Nucleus accumbens (tissue), 56 donors: Measurements from ENCODE around the gene FHL2.
A peak's percentile ranks its signal among the peaks of the same experiment; 100 is the strongest.

Source experiments
- DNase-seq, 56 donors: peaks; one replicate each; lab custom pipeline; 2025; lab: John Stamatoyannopoulos, UW

FHL2 gene

DNA sequence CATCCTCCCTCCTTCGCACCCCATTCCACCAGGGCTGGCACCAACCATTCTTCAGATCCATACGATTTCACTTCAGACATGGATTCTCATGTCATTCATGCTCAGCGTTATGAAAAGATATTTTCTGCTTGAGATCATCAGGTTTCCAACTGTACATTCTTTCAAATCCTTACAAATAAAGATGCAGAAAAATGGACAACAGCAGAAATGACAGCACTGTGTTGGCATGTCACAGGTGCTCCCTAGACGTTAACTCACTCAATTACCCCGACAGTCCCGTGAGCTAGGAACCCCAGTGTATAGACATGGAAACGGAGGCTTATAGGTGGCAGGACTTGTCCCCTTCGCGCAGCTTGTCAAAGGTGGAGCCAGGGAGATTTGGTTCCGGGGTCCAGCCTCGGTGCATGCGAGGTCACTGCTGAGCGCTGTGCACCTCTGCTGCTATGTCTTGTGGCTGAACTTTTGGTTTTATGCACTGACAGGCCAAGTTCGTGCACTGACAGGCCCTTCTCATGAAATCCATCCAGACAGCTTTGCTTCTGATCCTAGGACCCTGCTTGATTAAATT is 17.7 kb downstream of the FHL2 start:
- no peak for DNase-seq

DNA sequence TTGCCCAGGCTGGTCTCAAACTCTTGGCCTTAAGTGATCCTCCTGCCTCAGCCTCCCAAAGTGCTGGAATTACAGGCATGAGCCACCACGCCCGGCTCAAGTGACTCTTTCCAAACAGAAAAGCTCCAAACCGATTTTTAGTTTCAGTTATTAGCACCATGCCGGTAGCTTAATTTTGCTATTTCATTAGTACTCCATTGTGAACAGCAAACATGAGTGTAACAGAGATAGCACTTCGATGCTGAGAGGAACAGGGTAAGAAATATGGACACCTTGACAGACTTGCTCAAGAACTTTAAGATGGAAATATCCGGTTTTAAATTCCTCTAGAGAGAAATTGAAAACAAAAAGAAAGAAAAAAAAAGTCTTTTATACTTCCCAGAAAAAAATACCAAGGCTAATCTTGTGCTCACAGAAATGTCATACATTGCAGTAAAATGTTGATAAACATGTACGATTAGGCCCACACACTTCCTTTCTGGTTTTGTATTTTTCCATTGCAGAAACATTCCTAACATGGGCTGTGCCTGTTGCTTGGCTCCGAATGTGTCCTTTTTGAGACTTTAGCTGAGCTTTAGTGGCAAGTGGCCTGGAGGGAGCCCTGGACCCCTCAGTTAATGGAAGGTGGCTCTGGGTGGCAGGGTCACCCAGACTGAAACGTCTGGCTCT is 18.3 kb downstream of the FHL2 start:
- DNase-seq = no peak

DNA sequence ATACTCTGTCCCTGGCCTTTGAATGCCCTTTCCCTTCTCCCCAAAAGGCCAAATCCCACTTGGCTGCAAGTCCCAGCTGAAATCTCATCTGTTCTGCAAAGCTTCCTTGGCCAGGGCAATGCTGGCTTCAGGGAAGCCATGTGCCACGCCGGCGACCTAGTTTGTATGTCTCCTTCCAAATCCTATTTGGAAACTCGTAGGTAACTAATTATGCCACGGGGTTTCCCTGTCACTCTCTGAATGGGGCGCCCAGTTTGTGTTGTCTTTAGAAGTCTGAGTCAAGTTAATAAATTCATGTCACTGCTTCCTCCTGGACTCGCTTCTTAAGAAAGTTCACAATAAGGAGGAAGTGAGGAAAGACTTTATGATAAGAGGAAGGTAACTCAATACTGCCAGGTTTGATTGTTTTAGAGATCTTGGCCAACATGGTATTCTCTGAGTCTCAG is 19.1 kb downstream of the FHL2 start:
- DNase-seq = no peak

DNA sequence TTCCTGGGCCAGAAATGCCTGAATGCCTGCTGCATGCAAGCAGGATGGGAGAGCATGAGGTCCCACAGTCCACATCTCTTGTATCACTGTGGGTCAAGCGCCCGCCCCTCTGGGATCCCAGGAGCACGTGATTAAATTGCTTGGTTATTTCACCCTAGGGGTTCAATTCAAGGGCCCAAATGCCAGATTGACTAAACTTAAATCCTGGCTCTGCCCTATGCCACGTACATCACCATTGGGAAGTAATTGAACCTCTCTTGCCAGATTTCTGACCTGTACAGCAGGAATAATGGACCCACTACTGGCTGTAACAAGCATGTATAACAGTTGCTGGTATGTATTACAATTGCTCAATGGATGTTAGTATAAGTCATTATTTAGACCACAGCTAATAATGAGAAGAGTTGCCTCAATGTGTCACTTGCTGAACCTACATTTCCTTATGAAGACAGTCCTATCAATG is 19.9 kb downstream of the FHL2 start:
- DNase-seq = no peak

DNA sequence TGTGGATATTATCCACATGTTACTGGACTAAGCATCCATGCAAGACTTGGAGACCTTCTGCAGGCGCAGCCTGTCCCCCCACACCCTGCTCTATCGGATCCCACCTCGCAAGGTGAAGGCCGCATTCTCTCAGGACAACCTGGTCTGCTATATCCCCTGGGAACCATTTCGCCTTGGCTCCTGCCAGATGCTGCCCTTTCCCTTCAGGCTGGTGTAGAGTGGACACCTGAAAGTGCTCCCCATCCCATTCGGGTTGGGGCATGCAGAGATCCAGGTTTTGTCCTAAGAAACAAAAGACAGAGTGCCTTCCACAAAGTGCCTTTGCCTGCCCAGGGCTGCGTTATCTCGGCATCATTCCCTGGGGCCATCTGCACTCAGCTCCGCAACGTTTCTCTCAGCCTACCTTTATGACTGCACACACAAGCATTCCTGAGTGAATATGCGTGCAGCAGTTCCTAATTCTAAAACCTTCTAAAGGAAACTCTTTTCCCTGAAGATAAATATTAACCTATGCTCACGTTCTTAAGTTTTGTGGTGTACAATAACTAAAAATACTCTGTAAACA is 20.5 kb downstream of the FHL2 start:
- no peak for DNase-seq

DNA sequence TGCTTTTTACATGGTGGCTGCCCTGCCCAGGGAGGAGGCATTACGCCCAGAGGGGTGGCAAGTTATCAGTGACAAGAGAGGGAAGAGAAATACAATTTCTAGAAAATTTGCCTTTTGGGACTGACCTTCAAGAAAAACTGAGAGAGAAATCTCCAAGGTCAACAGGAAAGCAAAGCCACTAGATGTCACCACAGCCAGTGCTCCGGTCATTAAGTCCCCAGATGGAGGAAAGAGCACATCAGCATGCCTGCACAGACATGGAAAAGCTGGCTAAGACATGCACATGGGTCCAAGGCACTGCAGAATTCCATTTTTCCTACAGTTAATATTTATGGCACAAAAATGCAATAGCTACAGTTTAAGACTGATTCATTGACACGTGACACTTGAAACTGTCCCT is 21.0 kb downstream of the FHL2 start:
- no peak for DNase-seq

DNA sequence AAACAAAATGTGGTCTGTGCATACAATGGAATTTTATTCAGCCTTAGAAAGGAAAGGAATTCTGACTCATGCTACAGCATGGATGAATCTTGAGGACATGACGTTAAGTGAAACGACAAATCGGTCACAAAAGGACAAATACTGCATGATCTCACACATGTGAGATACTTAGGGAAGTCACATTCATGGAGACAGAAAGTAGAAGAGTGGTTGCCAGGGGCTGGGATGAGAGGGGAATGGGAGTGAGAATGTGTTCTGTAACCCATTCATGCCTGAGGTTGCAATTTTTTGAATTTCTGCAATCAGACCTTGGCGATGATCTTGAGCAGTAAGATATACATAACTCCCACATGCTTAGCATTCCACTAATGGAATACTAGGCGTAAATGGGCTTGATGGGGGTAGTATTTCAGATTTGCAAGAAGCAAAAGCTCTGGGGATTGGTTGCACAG is 22.0 kb downstream of the FHL2 start:
- no peak for DNase-seq

DNA sequence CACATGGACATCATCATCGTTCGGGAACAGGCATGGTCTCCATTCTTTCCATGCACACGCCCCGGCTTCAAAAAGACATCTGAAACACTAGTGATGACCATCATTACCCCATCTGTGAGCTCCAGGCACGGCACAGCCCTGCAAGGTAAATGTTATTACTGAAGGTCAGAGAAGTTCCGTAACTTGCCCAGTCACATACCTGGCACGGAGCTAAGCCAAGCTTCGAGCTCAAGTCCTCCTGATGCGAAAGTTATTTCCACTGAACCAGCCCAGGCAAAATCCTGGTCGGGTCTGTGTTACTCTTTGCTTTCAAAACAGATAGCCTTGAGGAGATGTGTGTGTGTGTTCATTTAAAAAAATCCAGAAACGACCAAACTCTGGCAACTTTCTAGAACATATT is 22.8 kb downstream of the FHL2 start:
- DNase-seq = no peak

DNA sequence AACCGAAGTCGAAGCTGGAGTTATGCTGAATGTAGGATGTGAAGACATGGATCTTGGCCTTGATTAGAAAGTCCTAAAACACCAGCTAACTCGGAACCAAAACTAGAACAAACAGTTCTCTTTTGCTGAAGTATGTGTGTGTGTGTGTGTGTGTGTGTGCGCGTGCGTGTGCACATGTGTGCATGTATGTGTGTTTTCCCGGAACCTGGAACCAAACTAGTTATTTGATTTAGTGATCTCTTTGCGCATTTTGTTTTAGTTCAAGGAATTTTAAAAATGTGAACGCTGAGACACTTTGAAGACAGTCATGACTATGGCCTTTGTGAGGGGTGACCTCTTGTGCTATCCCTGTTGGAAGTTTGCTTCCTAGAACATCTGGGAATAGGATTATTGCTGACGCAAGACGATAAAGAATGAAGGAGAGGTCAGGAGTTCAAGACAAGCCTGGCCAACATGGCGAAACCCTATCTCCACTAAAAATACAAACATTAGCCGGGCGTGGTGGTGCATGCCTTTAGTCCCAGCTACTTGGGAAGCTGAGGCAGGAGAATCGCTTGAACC is 23.8 kb downstream of the FHL2 start:
- DNase-seq = no peak

DNA sequence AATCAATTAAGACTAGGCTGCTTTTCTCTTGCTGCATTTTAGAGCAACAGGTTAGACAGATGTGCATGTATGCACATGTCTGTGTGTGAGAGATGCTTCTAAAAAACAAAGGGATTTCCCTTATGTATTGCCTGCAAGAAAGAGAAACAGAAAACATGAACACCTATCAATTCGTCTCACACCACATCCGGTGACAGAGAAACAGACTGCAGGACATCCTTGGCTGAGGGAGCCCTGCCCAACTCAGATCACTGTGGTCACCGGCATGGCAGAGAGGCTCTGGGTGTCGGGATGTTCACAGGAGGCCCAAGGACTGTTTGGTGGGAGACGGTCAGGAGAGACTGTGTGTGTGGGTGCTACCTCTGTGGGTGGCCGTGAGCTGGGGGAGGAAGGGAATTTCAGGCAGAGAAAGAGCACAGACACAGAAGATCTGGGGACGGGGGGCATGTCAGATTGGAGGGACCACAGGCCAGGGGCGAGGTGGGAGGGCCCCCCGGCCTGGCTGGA is 24.9 kb downstream of the FHL2 start:
- DNase-seq = no peak

DNA sequence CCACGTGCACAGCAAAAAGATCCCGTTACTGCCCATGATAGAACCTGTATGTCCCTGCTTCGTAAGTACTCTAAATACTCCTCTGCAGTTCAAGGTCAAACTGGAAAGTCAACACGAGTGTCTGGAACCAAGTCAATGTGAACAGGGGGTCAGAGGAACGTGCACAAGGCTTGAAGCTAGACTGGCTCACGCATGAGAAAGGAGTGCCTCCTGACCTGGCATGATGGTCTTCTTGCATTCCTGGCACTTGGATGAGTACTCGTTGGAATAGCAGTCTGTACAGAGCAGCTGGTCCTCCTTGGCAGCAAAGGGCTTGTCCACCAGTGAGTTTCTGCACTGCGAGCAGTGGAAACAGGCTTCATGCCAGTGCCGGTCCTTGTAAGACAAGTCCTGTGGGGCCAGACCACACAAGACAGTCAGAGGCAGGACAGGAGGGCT is 25.5 kb downstream of the FHL2 start:
- DNase-seq = peak in 14 of 56 donors; percentile 3 to 35 (median 16)

DNA sequence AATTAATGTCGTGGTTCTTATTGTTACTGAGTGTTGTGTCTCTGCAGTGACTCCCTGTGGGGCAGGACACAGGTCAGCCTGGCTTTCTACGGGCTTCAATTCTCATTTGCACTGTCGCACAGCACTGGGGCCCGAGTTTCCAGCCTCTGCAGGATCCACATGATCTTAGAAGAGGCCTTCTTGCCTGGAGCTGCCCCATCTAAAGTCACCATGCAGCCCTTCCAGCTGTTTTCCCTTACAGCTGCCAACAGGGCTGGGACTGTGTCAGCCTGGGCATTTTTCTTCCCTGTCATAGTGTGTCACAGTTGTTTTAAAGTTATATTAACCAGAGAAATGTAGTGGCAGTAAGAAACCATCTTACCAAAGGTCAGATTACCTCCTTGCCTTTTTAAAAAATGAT is 27.0 kb downstream of the FHL2 start:
- no peak for DNase-seq

DNA sequence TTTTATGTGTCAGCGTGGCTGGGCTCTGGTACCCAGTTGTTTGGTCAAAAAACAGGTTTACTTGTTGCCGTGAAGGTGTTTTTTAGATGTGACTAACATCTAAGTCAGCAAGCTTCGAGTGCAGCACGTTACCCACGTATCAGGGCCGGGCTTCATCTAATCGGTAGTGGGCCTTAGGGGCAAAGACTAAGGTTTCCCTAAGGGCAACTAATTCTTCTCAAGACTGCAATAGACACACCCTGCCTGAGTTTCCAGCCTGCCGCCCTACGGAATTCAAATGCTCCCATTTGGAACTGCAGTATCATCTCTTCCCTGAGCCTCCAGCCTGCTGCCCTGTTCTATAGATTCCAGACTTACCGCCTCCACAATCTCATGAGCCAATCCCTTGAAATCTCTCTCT is 27.7 kb downstream of the FHL2 start:
- no peak for DNase-seq

DNA sequence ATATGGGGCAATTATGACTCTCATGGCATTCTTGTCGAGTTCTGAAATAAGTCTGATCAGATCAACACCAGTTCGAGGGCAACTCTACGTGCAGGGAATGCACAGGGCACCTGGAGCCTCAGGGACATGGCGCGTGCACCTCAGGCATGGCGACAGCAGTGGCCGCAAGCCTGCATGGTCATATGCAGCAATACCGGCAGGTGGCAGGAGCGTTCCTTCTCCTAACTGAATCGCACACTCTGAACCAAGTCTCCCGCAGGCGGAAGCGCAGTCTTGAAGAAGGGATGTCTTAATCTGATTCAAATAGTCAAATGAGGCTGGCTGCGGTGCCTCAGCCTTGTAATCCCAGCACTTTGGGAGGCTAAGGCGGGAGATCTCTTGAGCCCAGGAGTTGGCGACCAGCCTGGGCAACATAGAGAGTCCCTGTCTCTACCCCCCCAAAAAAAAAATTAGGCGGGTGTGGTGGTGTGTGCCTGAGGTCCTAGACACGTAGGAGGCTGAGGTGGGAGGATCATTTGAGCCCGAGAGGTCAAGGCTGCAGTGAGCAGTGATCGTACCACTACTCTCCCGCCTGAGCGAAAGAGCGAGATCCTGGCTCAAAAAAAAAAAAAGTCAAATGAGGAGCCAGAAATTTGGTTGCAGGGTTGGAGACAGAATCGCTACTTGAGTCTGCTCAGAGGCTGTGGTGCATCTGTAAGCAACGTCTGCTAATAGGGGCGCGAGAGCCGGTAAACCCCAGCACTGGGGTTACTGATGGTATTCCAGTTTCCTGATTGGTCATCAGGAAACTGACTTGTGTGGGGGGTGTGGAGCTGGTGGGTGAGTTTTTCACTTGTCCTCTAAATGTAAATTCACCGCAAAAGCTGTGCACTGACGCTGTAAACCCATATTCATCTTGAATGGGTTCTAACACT is 28.8 kb downstream of the FHL2 start:
- DNase-seq = peak in 53 of 56 donors; percentile 19 to 92 (median 61)

DNA sequence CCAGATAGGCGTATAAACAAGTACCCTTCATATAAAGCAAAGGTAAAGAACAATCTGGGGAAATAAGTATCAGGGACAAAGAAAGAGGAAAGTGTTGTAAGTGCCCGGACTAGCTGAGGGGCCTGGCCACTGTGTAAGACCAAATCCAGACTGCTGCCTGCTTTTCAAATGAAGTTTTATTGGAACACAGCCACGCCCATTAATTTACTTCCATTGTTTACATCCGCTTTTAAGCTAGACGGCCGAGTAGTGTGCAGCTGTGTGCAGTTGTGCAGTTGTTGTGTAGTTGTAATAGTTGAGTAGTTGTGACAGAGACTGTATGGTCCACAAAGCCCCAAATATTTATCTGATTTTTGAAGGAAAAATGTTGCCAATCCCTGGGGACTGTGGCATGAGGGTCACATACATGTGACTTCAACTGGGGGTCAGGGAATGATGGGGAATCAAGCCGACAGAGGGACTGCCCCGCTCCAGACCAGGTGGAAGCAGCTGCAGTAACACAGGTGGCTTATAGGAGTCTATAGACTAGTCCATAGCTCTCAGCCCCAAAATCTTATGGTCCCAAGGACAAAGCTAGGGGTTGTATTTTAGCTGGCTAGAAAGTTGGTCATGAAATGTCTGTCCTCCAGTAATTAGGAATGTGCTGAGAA is 30.0 kb downstream of the FHL2 start:
- DNase-seq = no peak

DNA sequence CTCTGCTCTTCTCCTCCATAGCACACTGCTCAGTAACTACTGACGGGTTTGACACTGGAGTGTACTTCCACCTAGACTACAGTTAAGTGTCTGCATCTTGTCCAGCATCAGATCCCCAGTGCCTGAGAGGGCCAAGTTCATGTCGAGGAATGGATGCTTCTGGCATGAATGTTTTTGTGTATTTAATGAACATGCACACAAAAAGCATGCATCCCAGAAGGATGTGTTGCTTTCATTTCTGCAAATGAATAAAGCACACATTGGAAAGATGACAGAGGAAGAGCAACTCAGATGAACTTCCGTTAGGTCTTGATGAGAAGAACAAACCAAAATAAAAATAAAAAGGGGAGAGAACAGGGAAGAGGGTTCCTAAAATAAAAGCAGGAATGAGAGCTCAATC is 33.6 kb downstream of the FHL2 start:
- DNase-seq = no peak

DNA sequence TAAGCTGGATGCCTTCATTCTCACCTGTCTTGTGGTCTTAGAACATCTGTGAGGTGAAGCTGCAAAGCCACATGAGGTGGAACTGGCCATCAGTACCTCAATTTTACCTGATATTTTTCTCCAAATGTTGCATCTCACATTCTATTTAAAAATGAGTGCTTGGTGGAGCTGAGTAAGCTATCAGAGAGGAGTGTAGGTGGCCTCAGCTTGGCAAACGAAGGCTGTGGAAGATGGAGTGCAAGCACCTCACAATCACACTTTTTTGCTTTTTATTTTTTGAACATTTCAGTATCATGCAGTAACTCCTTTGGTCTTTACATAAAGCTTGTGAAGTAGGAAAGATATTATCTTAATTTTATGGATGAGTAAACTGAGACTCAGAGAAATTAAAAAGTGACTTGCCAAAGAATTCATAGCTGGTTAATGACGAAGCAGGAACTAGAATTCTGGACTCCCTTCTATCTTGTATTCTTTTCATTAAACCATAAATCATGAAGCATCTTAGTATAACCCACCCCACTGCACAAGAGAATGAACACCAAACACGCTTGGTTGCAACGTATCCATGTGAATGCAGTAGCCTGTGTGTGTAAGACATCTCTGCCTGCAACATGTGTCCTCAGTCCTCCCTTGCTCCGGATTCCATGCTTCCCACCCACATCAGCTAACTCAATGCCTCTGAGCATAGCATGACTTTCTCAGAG is 34.3 kb downstream of the FHL2 start:
- peak in 2 of 56 donors; percentile 6 to 8 for DNase-seq

DNA sequence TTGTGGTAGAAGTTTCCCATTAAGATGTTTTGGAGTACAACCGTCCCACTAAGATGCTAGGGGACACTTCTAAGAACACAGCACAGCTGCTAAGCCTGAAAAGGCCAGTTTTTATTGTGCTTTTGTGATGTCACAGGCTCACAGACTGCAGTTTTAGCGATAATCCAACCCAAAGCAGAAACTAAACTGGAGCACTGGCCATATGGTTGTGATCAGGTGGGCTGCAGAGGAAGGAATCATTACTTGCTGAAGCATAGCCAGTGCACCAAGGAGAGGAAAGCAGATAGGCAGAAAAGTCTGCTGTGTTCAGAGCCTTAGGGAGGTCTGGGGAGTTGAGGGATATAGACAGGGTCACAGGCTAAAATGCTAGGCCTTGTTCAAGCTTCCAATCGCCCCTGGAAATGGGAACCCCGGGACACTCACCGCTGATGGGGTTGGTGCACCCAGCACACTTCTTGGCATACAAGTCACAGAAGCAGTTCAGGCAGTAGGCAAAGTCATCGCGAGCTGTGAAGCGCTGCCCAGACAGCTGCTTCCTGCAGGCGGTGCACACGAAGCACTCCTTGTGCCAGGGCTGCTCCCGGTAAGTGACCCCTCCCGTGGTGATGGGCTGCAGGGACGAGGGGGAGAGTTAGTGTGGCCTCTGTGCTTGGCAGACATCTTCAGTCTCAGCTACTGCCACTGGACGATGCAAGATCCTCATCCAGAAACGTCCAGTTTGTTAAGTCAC is 35.8 kb downstream of the FHL2 start:
- DNase-seq = peak in 1 of 56 donors; percentile 8
